HepG2 (cell line): ENCODE data around the gene NCBP2L. TPM values are rescaled to one million over a fixed set of nuclear protein-coding genes. Genes with fewer than 3 reads are reported as not detected.

Source experiments
- CC2D1A ChIP-seq: sonication (generic); formaldehyde crosslinking; IDR thresholded peaks from 2 replicates; pipeline ENCODE4 v1.8.1; 2023; ENCODE audit warnings: mild to moderate bottlenecking, missing genetic modification reagents
- NCOA2 ChIP-seq: sonication (generic); formaldehyde crosslinking; IDR thresholded peaks from 2 replicates; pipeline ENCODE4 v1.8.0; 2022; ENCODE audit warnings: inconsistent platforms
- RARA ChIP-seq: IDR thresholded peaks from 2 replicates; pipeline ENCODE4 v1.6.1; 2016; ENCODE audit warnings: missing genetic modification reagents, missing compliant biosample characterization
- SMAD9 ChIP-seq: sonication (generic); formaldehyde crosslinking; IDR thresholded peaks from 2 replicates; pipeline ENCODE4 v1.5.1; 2020; ENCODE audit warnings: mild to moderate bottlenecking, missing genetic modification reagents
- SSRP1 ChIP-seq: IDR thresholded peaks from 2 replicates; pipeline ENCODE4 v1.6.1; 2016; ENCODE audit warnings: control low read depth
- ZMYM3 ChIP-seq: sonication (generic); formaldehyde crosslinking; IDR thresholded peaks from 2 replicates; pipeline ENCODE4 v1.5.1; 2020; ENCODE audit warnings: mild to moderate bottlenecking, missing genetic modification reagents
- ZNF564 ChIP-seq: sonication (generic); formaldehyde crosslinking; IDR thresholded peaks from 2 replicates; pipeline ENCODE4 v1.8.1; 2023; ENCODE audit warnings: mild to moderate bottlenecking, missing genetic modification reagents
- polyA plus RNA-seq, 8 experiments: library from polyadenylated mRNA; depleted of rRNA in 3 of 8; stranded (reverse) in 7 of 8; unstranded in 1 of 8; fragments of >200 nt; fragmentation: Illumina TruSeq in 4 of 8; extraction: Trizol in 4 of 8; gene quantifications; 2 replicates each; pipeline versions ENCODE4 v1.2.1 to v1.2.3, GENCODE V29; 2011 to 2016; ENCODE audit warnings: low read depth in 4 of 8, missing spikeins in 1 of 8, mixed read lengths in 1 of 8; ENCODE audit not compliant: insufficient read depth in 1 of 8
- total RNA-seq, 5 experiments: library from RNA; depleted of rRNA; stranded (reverse); fragments of >200 nt; fragmentation: Illumina TruSeq; extraction: Trizol; gene quantifications; 2 replicates each; pipeline ENCODE4 v1.2.3, GENCODE V29; 2016; ENCODE audit warnings: low read depth in 1 of 5
- TF ChIP-seq, protein P1 (sequence below): sonication (generic); formaldehyde crosslinking; IDR thresholded peaks from 2 replicates; pipeline ENCODE4 v1.4.0; 2020; ENCODE audit warnings: missing genetic modification reagents
- TF ChIP-seq, protein P2 (sequence below): sonication (generic); formaldehyde crosslinking; IDR thresholded peaks from 2 replicates; pipeline ENCODE4 v1.4.0; 2020; ENCODE audit warnings: missing genetic modification reagents
- TF ChIP-seq, protein P3 (sequence below): sonication (generic); formaldehyde crosslinking; conservative IDR thresholded peaks from 2 replicates; pipeline ENCODE4 v1.4.0; 2020; ENCODE audit warnings: missing genetic modification reagents

NCBP2L gene
- total and polyA plus RNA-seq, 2 of the 13 experiments (the other 11 are each of a cell fraction or from before 2014, with no cell fraction given): not detected

DNA sequence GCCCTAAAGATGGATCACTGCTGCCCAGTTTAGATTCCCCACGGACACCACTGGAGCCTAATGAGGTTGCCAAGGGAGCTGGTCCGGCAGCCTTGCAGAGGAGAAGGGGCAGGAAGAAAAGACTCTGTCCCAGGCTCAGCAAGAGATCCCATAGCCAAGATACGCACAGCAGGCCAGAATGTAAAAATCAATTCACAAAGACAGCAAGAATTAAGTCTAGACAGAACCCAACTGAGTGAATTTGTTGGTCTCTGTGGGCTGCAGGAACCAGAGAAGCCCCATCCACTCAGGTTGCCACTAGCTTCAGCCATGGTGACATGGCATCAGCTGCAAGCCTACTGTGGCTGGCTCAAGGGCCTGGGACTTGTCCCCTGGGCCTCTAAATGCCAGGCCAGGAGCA, 24.8 kb upstream of the NCBP2L start (continued):
- TF ChIP-seq, protein P1, sequence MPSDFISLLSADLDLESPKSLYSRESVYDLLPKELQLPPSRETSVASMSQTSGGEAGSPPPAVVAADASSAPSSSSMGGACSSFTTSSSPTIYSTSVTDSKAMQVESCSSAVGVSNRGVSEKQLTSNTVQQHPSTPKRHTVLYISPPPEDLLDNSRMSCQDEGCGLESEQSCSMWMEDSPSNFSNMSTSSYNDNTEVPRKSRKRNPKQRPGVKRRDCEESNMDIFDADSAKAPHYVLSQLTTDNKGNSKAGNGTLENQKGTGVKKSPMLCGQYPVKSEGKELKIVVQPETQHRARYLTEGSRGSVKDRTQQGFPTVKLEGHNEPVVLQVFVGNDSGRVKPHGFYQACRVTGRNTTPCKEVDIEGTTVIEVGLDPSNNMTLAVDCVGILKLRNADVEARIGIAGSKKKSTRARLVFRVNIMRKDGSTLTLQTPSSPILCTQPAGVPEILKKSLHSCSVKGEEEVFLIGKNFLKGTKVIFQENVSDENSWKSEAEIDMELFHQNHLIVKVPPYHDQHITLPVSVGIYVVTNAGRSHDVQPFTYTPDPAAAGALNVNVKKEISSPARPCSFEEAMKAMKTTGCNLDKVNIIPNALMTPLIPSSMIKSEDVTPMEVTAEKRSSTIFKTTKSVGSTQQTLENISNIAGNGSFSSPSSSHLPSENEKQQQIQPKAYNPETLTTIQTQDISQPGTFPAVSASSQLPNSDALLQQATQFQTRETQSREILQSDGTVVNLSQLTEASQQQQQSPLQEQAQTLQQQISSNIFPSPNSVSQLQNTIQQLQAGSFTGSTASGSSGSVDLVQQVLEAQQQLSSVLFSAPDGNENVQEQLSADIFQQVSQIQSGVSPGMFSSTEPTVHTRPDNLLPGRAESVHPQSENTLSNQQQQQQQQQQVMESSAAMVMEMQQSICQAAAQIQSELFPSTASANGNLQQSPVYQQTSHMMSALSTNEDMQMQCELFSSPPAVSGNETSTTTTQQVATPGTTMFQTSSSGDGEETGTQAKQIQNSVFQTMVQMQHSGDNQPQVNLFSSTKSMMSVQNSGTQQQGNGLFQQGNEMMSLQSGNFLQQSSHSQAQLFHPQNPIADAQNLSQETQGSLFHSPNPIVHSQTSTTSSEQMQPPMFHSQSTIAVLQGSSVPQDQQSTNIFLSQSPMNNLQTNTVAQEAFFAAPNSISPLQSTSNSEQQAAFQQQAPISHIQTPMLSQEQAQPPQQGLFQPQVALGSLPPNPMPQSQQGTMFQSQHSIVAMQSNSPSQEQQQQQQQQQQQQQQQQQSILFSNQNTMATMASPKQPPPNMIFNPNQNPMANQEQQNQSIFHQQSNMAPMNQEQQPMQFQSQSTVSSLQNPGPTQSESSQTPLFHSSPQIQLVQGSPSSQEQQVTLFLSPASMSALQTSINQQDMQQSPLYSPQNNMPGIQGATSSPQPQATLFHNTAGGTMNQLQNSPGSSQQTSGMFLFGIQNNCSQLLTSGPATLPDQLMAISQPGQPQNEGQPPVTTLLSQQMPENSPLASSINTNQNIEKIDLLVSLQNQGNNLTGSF (CRISPR knock-in tag): no peak
- TF ChIP-seq NCOA2: no peak
- no peak for TF ChIP-seq ZNF564 (CRISPR knock-in tag)
- TF ChIP-seq SSRP1 (CRISPR knock-in tag): no peak
- TF ChIP-seq, protein P2, sequence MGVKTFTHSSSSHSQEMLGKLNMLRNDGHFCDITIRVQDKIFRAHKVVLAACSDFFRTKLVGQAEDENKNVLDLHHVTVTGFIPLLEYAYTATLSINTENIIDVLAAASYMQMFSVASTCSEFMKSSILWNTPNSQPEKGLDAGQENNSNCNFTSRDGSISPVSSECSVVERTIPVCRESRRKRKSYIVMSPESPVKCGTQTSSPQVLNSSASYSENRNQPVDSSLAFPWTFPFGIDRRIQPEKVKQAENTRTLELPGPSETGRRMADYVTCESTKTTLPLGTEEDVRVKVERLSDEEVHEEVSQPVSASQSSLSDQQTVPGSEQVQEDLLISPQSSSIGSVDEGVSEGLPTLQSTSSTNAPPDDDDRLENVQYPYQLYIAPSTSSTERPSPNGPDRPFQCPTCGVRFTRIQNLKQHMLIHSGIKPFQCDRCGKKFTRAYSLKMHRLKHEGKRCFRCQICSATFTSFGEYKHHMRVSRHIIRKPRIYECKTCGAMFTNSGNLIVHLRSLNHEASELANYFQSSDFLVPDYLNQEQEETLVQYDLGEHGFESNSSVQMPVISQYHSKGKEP (CRISPR knock-in tag): no peak
- no peak for TF ChIP-seq ZMYM3 (CRISPR knock-in tag)
- TF ChIP-seq, protein P3, sequence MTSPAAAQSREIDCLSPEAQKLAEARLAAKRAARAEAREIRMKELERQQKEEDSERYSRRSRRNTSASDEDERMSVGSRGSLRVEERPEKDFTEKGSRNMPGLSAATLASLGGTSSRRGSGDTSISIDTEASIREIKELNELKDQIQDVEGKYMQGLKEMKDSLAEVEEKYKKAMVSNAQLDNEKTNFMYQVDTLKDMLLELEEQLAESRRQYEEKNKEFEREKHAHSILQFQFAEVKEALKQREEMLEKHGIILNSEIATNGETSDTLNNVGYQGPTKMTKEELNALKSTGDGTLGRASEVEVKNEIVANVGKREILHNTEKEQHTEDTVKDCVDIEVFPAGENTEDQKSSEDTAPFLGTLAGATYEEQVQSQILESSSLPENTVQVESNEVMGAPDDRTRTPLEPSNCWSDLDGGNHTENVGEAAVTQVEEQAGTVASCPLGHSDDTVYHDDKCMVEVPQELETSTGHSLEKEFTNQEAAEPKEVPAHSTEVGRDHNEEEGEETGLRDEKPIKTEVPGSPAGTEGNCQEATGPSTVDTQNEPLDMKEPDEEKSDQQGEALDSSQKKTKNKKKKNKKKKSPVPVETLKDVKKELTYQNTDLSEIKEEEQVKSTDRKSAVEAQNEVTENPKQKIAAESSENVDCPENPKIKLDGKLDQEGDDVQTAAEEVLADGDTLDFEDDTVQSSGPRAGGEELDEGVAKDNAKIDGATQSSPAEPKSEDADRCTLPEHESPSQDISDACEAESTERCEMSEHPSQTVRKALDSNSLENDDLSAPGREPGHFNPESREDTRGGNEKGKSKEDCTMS (CRISPR knock-in tag): no peak
- no peak for TF ChIP-seq RARA (CRISPR knock-in tag)
- no peak for TF ChIP-seq CC2D1A
- TF ChIP-seq SMAD9 (CRISPR knock-in tag): no peak
